Esophagus muscularis mucosa (tissue), 4 donors: ENCODE measurements around the gene NCKAP5. TPM values are rescaled to one million over a fixed set of nuclear protein-coding genes. Genes with fewer than 3 reads are reported as not detected.
A peak's percentile ranks its signal among the peaks of the same experiment; 100 is the strongest.

Source experiments
- DNase-seq: peaks from one replicate; pipeline ENCODE4 v3.0.0-alpha.2; 2017; ENCODE audit errors: extremely low spot score
- H3K27ac ChIP-seq, 4 donors: fragments of 200-600 bp; sonication (generic); replicated peaks in 1 of 4; 1 replicate in 3 of 4; 2 replicates in 1 of 4; pipeline ENCODE4 v1.5.1; 2016 to 2019; ENCODE audit warnings: mild to moderate bottlenecking in 1 of 4
- H3K27me3 ChIP-seq, 4 donors: fragments of 200-600 bp; sonication (generic); one replicate each; pipeline versions ENCODE4 v1.5.1 to v1.6.0; 2016 to 2019
- H3K36me3 ChIP-seq, 4 donors: fragments of 200-600 bp; sonication (generic); one replicate each; pipeline ENCODE4 v1.5.1; 2016 to 2019
- H3K4me1 ChIP-seq, 4 donors: fragments of 200-600 bp; sonication (generic); one replicate each; pipeline ENCODE4 v1.5.1; 2016 to 2019
- H3K4me3 ChIP-seq, 4 donors: fragments of 200-600 bp; sonication (generic); 1 replicate in 2 of 4; 2 replicates in 2 of 4; pipeline ENCODE4 v1.5.1; 2016 to 2019; ENCODE audit warnings: mild to moderate bottlenecking in 4 of 4, moderate library complexity in 1 of 4
- H3K9me3 ChIP-seq, 4 donors: fragments of 200-600 bp; sonication (generic); 1 replicate in 3 of 4; 2 replicates in 1 of 4; pipeline ENCODE4 v1.5.1; 2016 to 2019
- CTCF ChIP-seq, 3 experiments: fragments of 200-600 bp in 2 of 3; fragments of 450-650 bp in 1 of 3; sonication (generic) in 2 of 3; IDR thresholded peaks; one replicate each; pipeline ENCODE4 v1.5.1; 2017 to 2019; ENCODE audit warnings: antibody characterized with exemption in 3 of 3, mild to moderate bottlenecking in 2 of 3, moderate library complexity in 1 of 3
- EP300 ChIP-seq: sonication (generic); formaldehyde crosslinking; IDR thresholded peaks from one replicate; pipeline ENCODE4 v1.6.1; 2017; ENCODE audit warnings: antibody characterized with exemption
- POLR2A ChIP-seq: fragments of 450-650 bp; IDR thresholded peaks from one replicate; pipeline ENCODE4 v1.6.1; 2017; ENCODE audit warnings: antibody characterized with exemption, moderate library complexity, mild to moderate bottlenecking, low read depth
- POLR2AphosphoS5 ChIP-seq, 2 donors: sonication (generic); formaldehyde crosslinking; IDR thresholded peaks; one replicate each; pipeline ENCODE4 v1.6.1; 2017; ENCODE audit warnings: antibody characterized with exemption in 2 of 2
- WGBS: methylation state at CpG from one replicate; pipeline ENCODE4 v1.1.5; 2018; 5-methylcytosine and 5-hydroxymethylcytosine counted together
- intact Hi-C: fragments of 100-400 bp; cut with DNase I; formaldehyde crosslinking; loops from one replicate; pipeline ENCODE4 v1.15.1; 2023
- total RNA-seq, 4 donors: library from RNA; depleted of rRNA; stranded (reverse); fragments of >200 nt; gene quantifications; one replicate each; pipeline versions ENCODE4 v1.1.0 to v1.2.1, GENCODE V29; 2016

NCKAP5 gene
- total RNA-seq, 4 donors from 2014 or later: 0.33 to 1.8 (median 1.0) TPM

DNA sequence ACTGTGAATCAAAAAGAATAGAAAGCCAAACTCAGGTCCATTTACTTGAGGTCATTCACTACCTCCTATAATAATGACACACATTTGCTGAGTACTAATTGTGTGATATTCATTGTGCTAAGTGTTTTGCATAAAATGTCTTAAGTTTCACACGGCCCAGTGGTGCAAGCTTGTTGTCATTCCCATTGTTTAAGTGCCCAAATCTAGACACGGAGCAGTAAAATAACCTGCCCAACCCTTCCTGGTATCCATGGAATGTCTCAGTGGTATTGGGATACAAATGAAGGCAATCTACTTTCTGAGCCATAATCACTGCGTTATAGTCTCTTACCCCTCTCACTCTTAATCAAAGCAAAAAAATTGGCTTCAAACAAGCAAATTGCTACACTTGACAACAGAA, 233.3 kb downstream of the NCKAP5 start:
- DNase-seq: peak; percentile 47
- no peaks in the 10 kb centered on the region for H3K27me3 ChIP-seq
- intact Hi-C loops: no loop called here

DNA sequence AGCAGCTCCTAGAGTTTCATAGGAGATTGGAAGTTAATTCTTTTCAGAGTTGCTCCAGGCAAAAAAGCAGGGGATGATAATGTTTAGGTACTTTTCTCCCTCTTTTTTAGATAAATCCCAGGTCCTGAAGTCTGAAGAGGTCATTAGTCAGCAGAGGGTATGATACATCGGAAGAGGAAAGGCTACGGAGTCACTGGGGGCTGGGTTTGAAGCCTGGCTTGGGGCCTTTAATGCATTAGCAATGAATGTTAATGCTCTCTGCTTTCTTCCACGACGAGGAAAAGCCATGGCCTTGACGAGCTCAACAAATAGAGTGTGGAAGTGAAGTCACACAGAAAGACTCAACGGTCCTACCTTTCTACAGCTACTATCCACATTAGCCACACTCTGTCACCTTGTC, 235.1 kb downstream of the NCKAP5 start:
- Histone ChIP-seq H3K27ac (no peak overlapping the region), H3K27me3 (no peaks in the 10 kb centered on the region), H3K36me3 (no peaks in the 10 kb centered on the region), H3K4me3 (no peak overlapping the region), H3K4me1 (no peaks in the 10 kb centered on the region), H3K9me3 (no peaks in the 10 kb centered on the region)
- WGBS: 84% methylated on average over 6 of the region's 6 CpGs
- TF ChIP-seq POLR2AphosphoS5 (IDR thresholded peaks at IDR 0.05): no peak
- TF ChIP-seq EP300: no peak
- TF ChIP-seq POLR2A: no peak
- no peak for TF ChIP-seq CTCF (IDR thresholded peaks at IDR 0.05)
- peak; percentile 88 for DNase-seq
- intact Hi-C loops: no loop called here

More for the DNA sequence above, 233.3 kb downstream of the NCKAP5 start:
- Histone ChIP-seq H3K4me1 (no peaks in the 10 kb centered on the region), H3K36me3 (no peaks in the 10 kb centered on the region), H3K4me3 (no peak overlapping the region), H3K9me3 (no peaks in the 10 kb centered on the region), H3K27ac (no peak overlapping the region)
- TF ChIP-seq POLR2A (no peak), EP300 (no peak), POLR2AphosphoS5 (IDR thresholded peaks at IDR 0.05) (no peak), CTCF (IDR thresholded peaks at IDR 0.05) (no peak)
- WGBS: 74% methylated on average over 3 of the region's 3 CpGs

DNA sequence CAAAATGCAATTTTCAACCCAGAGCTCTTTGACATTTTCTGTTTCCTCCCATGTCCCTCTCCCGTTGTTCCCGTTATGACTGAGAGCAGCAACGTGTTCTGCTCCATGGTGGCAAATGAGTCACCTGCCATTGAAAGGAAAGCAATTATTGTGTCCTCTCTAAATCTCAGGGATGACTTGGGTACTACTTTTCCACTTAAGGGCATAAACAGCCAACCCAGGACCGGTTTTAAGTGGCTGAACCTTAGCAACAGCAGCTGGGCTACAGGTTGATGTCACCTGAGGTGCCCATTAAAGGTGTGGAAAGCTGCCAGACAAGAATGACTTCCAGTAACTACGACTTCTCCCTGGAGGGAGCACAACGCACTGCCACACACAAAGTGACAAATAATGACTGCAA, 236.8 kb downstream of the NCKAP5 start:
- no peak overlapping the region for H3K4me3 ChIP-seq
- H3K36me3 ChIP-seq: no peaks in the 10 kb centered on the region
- 85% methylated on average over 3 of the region's 6 CpGs for WGBS
- TF ChIP-seq CTCF (IDR thresholded peaks at IDR 0.05) (no peak), POLR2A (no peak), POLR2AphosphoS5 (IDR thresholded peaks at IDR 0.05) (no peak), EP300 (no peak)
- no peaks in the 10 kb centered on the region for H3K9me3 ChIP-seq
- DNase-seq: peak; percentile 87
- H3K4me1 ChIP-seq: no peaks in the 10 kb centered on the region
- no peak overlapping the region for H3K27ac ChIP-seq
- no peaks in the 10 kb centered on the region for H3K27me3 ChIP-seq
- intact Hi-C loops: no loop called here

GRCh38 chr2:133326652-133327397, 241.4 kb downstream of the NCKAP5 start:
- no peaks in the 10 kb centered on the region for H3K27me3 ChIP-seq
- H3K27ac ChIP-seq: no peak overlapping the region
- DNase-seq: no peak
- no peaks in the 10 kb centered on the region for H3K4me1 ChIP-seq
- no peak overlapping the region for H3K4me3 ChIP-seq
- TF ChIP-seq CTCF (IDR thresholded peaks at IDR 0.05): no peak
- TF ChIP-seq EP300: no peak
- no peak for TF ChIP-seq POLR2AphosphoS5 (IDR thresholded peaks at IDR 0.05)
- no peak for TF ChIP-seq POLR2A
- intact Hi-C loops: no loop called here
- H3K9me3 ChIP-seq: no peaks in the 10 kb centered on the region
- WGBS: 84% methylated on average over 7 of the region's 7 CpGs
- no peaks in the 10 kb centered on the region for H3K36me3 ChIP-seq

DNA sequence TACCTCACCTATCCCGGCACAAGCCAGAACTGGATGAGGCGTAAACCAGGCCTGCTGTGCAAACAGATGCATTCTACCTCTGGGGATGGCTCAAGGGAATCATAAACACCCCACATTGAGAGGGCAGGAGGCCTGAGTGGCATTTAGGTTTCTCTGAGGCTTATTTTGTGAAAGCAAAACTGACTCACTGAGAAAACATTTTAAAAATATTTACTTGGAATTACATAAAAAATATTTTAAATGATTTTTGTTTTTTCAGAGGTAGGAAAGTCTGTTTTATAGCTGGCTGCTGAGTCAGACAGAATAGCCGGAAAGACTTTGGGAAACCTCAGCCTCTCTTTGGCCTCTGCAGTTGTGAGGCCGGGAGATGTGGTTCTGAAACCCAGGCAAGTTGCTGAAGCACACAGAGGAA, 244.1 kb downstream of the NCKAP5 start:
- TF ChIP-seq CTCF (IDR thresholded peaks at IDR 0.05) (no peak), POLR2A (no peak), POLR2AphosphoS5 (IDR thresholded peaks at IDR 0.05) (no peak), EP300 (no peak)
- no peaks in the 10 kb centered on the region for H3K9me3 ChIP-seq
- H3K27me3 ChIP-seq: no peaks in the 10 kb centered on the region
- H3K4me3 ChIP-seq: no peak overlapping the region
- intact Hi-C loops: no loop called here
- WGBS: 74% methylated on average over 4 of the region's 4 CpGs
- H3K36me3 ChIP-seq: no peaks in the 10 kb centered on the region
- DNase-seq: no peak
- H3K4me1 ChIP-seq: no peaks in the 10 kb centered on the region
- H3K27ac ChIP-seq: no peak overlapping the region
